Astrocyte (in vitro differentiated cells and primary cell): Measurements from ENCODE around the gene HMOX2. TPM values are rescaled to one million over a fixed set of nuclear protein-coding genes. Genes with fewer than 3 reads are reported as not detected.

Experiments
- DNase-seq: peaks from one replicate; pipeline ENCODE4 v3.0.0-alpha.2; 2010; ENCODE audit warnings: low read depth
- FAIRE-seq: peaks from 2 replicates; lab custom pipeline; 2011; peaks lifted over from hg19 to GRCh38; lab: Jason Lieb, UNC
- H2AFZ ChIP-seq: 2 replicates; pipeline ENCODE4 v1.6.0; 2012; ENCODE audit warnings: low read depth, low read length, inconsistent platforms
- H3K27ac ChIP-seq: 2 replicates; pipeline ENCODE4 v1.5.1; 2011; ENCODE audit warnings: low read depth, low read length, inconsistent platforms
- H3K27me3 ChIP-seq: 2 replicates; pipeline ENCODE4 v1.6.0; 2011; ENCODE audit warnings: low read length, inconsistent platforms; ENCODE audit not compliant: insufficient read depth
- H3K36me3 ChIP-seq: 2 replicates; pipeline ENCODE4 v1.5.1; 2011; ENCODE audit warnings: low read length, inconsistent platforms; ENCODE audit not compliant: insufficient read depth
- H3K4me1 ChIP-seq: 2 replicates; pipeline ENCODE4 v1.5.1; 2011; ENCODE audit warnings: low read length, inconsistent platforms; ENCODE audit not compliant: insufficient read depth
- H3K4me2 ChIP-seq: 2 replicates; pipeline ENCODE4 v1.6.0; 2012; ENCODE audit warnings: low read length, inconsistent platforms
- H3K4me3 ChIP-seq: 2 replicates; pipeline ENCODE4 v1.5.1; 2011; ENCODE audit warnings: low read depth, mild to moderate bottlenecking, low read length, inconsistent platforms; ENCODE audit not compliant: insufficient read depth
- H3K79me2 ChIP-seq: 2 replicates; pipeline ENCODE4 v1.6.0; 2012; ENCODE audit warnings: mild to moderate bottlenecking, low read length, inconsistent platforms; ENCODE audit not compliant: insufficient read depth
- H3K9ac ChIP-seq: 2 replicates; pipeline ENCODE4 v1.6.0; 2012; ENCODE audit warnings: mild to moderate bottlenecking, low read length, inconsistent platforms
- H3K9me3 ChIP-seq: 2 replicates; pipeline ENCODE4 v1.5.1; 2012; ENCODE audit warnings: low read depth, mild to moderate bottlenecking, low read length, inconsistent platforms; ENCODE audit not compliant: insufficient read depth
- H4K20me1 ChIP-seq: 2 replicates; pipeline ENCODE4 v1.6.0; 2012; ENCODE audit warnings: low read length, inconsistent platforms; ENCODE audit not compliant: insufficient read depth
- H3K27ac Mint-ChIP-seq: one replicate; pipeline ENCODE4 v1.8.0; 2021; ENCODE audit warnings: mild to moderate bottlenecking, mixed read lengths; ENCODE audit not compliant: unreplicated experiment
- H3K27me3 Mint-ChIP-seq: one replicate; pipeline ENCODE4 v1.8.0; 2021; ENCODE audit warnings: low read depth, mixed read lengths; ENCODE audit not compliant: unreplicated experiment
- H3K36me3 Mint-ChIP-seq: one replicate; pipeline ENCODE4 v1.8.0; 2021; ENCODE audit warnings: low read depth, mixed read lengths; ENCODE audit not compliant: unreplicated experiment
- H3K4me1 Mint-ChIP-seq: one replicate; pipeline ENCODE4 v1.8.0; 2021; ENCODE audit warnings: low read depth, mixed read lengths; ENCODE audit not compliant: unreplicated experiment
- H3K4me3 Mint-ChIP-seq: one replicate; pipeline ENCODE4 v1.8.0; 2021; ENCODE audit warnings: mild to moderate bottlenecking, moderate library complexity, mixed read lengths; ENCODE audit not compliant: unreplicated experiment
- H3K9me3 Mint-ChIP-seq: one replicate; pipeline ENCODE4 v1.8.0; 2021; ENCODE audit warnings: mild to moderate bottlenecking, mixed read lengths; ENCODE audit not compliant: unreplicated experiment
- CTCF ChIP-seq: IDR thresholded peaks from 2 replicates; pipeline ENCODE4 v1.5.1; 2011; ENCODE audit warnings: low read depth, mild to moderate bottlenecking, inconsistent platforms, low read length, moderate library complexity; ENCODE audit not compliant: insufficient read depth
- EZH2 ChIP-seq: IDR thresholded peaks from 2 replicates; pipeline ENCODE4 v1.6.1; 2012; ENCODE audit warnings: mild to moderate bottlenecking, low read length, inconsistent platforms; ENCODE audit not compliant: insufficient read depth
- total RNA-seq: library from RNA; stranded (reverse); gene quantifications from 2 replicates; pipeline ENCODE4 v1.2.1, GENCODE V29; 2021

HMOX2 gene
- total RNA-seq, 1 donor from 2014 or later = 64.9 TPM

- Mint-ChIP-seq H3K27ac (no peak overlapping the region), H3K36me3 (peaks cover 6% of the 10 kb centered on the region), H3K4me3 (peak overlapping the region; percentile 40), H3K9me3 (peaks cover 3% of the 10 kb centered on the region), H3K27me3 (no peaks in the 10 kb centered on the region), H3K4me1 (peaks cover 10% of the 10 kb centered on the region)
- H3K9ac ChIP-seq = no peak overlapping the region
- DNase-seq (no peak), FAIRE-seq (no peak)
- no peak overlapping the region for H3K27ac ChIP-seq
- H3K9me3 ChIP-seq = no peaks in the 10 kb centered on the region
- peaks cover 32% of the 10 kb centered on the region for H3K79me2 ChIP-seq
- H3K4me1 ChIP-seq = peaks cover 18% of the 10 kb centered on the region
- H3K27me3 ChIP-seq = no peaks in the 10 kb centered on the region
- no peak overlapping the region for H2AFZ ChIP-seq
- no peaks in the 10 kb centered on the region for H3K36me3 ChIP-seq
- H4K20me1 ChIP-seq = peaks cover 11% of the 10 kb centered on the region
- no peak overlapping the region for H3K4me3 ChIP-seq
- no peak overlapping the region for H3K4me2 ChIP-seq
- TF ChIP-seq CTCF (no peak), EZH2 (no peak)
These were observed 3.3 kb upstream of the HMOX2 start for GRCh38 chr16:4472880-4473279.

GRCh38 chr16:4474192-4474961, 1.8 kb upstream of the HMOX2 start, which contains the start of gene NMRAL1:
Gene NMRAL1, minus strand, starts transcription at chr16:4474625. Its CDS starts 493 bp downstream, at chr16:4474132.
- Histone ChIP-seq H3K9ac (peak within 1 kb of the TSS; percentile 83), H3K4me3 (peak within 1 kb of the TSS; percentile 61), H3K4me1 (peaks cover 22% of the 10 kb centered on the region), H2AFZ (peak within 1 kb of the TSS; percentile 89), H3K27me3 (no peaks in the 10 kb centered on the region), H4K20me1 (peaks cover 23% of the 10 kb centered on the region), H3K36me3 (no peaks in the 10 kb centered on the region), H3K9me3 (no peaks in the 10 kb centered on the region), H3K79me2 (peaks cover 47% of the 10 kb centered on the region), H3K4me2 (peak within 1 kb of the TSS; percentile 95), H3K27ac (peak within 1 kb of the TSS; percentile 42)
- no peak for FAIRE-seq
- H3K27ac Mint-ChIP-seq = no peak within 1 kb of the TSS
- peak; percentile 80 for DNase-seq
- H3K27me3 Mint-ChIP-seq = no peaks in the 10 kb centered on the region
- peaks cover 2% of the 10 kb centered on the region for H3K36me3 Mint-ChIP-seq
- peak within 1 kb of the TSS; percentile 82 for H3K4me3 Mint-ChIP-seq
- H3K9me3 Mint-ChIP-seq = peaks cover 3% of the 10 kb centered on the region
- peaks cover 16% of the 10 kb centered on the region for H3K4me1 Mint-ChIP-seq
- TF ChIP-seq EZH2 = no peak
- TF ChIP-seq CTCF = no peak

GRCh38 chr16:4477966-4478365, 1.8 kb downstream of the HMOX2 start:
- Histone ChIP-seq H3K9me3 (no peaks in the 10 kb centered on the region), H3K9ac (no peak overlapping the region), H3K4me3 (peak overlapping the region; percentile 3), H3K4me2 (peak overlapping the region; percentile 96), H3K36me3 (no peaks in the 10 kb centered on the region), H3K27me3 (no peaks in the 10 kb centered on the region), H2AFZ (no peak overlapping the region), H3K4me1 (peaks cover 22% of the 10 kb centered on the region), H3K27ac (no peak overlapping the region), H3K79me2 (peaks cover 75% of the 10 kb centered on the region), H4K20me1 (peaks cover 39% of the 10 kb centered on the region)
- TF ChIP-seq EZH2 = no peak
- TF ChIP-seq CTCF = peak; percentile 7
- no peak for FAIRE-seq
- peak; percentile 62 for DNase-seq
- peak overlapping the region; percentile 89 for H3K4me3 Mint-ChIP-seq
- peaks cover 16% of the 10 kb centered on the region for H3K4me1 Mint-ChIP-seq
- H3K27ac Mint-ChIP-seq = peak overlapping the region; percentile 1
- H3K27me3 Mint-ChIP-seq = no peaks in the 10 kb centered on the region
- peaks cover 3% of the 10 kb centered on the region for H3K9me3 Mint-ChIP-seq
- H3K36me3 Mint-ChIP-seq = peaks cover 2% of the 10 kb centered on the region
